GM18868 (cell line): ENCODE data around the gene ELAC2.
A peak's percentile ranks its signal among the peaks of the same experiment; 100 is the strongest.

Experiments used
- ATAC-seq: cut with Tn5 transposase; IDR thresholded peaks from one replicate; pipeline ENCODE4 v1.9.1; 2021; ENCODE audit warnings: mild to moderate bottlenecking, moderate library complexity; ENCODE audit not compliant: unreplicated experiment

ELAC2 gene

GRCh38 chr17:13024526-13025257 is 6.9 kb upstream of the ELAC2 start:
- peak; percentile 94 for ATAC-seq

DNA sequence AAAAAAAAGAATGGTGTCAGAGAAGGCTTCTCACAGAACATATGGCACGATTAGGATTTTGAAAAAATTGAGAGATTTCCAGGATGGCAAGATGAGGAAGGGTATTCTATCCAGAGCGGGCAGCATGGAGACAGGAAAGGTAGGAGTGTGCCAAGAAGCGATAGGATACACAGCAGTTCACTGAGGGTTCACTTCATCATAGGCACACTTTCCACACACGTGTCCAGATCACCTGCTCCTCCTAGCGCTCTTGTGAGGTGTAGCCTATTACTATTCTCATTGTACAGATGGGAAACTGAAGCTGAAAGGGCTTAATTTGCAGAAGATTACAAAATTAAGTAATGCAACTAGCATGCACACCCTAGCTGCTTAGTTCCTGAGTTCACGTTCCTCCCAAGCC is 6.2 kb upstream of the ELAC2 start:
- no peak for ATAC-seq

- peak; percentile 2 for ATAC-seq
Observed at GRCh38 chr17:13016881-13017654, 759 bp downstream of the ELAC2 start.

DNA sequence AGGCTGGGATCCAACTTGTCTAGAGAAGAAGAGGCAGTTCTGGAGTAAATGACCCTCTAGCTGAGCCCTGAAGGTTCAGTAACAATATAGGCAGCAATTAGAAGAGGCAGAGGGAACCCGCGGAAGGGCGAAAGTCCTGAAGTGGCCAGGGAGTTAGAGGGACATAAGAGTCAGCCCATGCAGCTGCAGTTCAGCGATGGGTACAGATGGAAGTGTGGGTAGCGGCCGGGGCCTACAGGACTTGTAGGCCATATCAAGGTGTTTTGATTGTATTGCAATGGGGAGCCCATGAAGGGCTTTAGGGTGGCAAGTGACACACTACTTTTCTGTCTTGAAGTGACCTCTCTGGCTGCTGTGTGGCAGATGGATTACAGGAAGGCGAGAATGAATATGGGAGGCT is 3.0 kb downstream of the ELAC2 start:
- no peak for ATAC-seq

- no peak for ATAC-seq
Observed at GRCh38 chr17:13010959-13011358, 6.9 kb downstream of the ELAC2 start.

DNA sequence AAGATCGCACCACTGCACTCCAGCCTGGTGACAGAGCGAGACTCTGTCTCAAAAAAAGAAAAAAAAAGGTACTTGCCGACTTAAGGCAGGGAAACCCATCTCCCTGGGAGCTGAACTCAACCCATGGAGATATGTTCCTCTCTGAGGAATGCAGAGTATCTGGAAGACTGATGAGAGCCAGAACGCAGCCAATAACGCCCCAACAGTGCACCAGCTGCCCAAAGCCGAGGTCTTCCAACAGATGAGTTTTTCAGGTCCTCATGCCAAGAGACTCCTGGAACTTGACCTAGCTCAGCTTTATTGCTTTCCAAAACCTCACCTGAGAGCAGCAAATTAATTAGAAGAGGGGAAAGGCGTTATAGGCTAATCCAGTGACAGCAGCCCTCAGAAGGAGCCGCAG is 9.4 kb downstream of the ELAC2 start:
- ATAC-seq, result no peak

DNA sequence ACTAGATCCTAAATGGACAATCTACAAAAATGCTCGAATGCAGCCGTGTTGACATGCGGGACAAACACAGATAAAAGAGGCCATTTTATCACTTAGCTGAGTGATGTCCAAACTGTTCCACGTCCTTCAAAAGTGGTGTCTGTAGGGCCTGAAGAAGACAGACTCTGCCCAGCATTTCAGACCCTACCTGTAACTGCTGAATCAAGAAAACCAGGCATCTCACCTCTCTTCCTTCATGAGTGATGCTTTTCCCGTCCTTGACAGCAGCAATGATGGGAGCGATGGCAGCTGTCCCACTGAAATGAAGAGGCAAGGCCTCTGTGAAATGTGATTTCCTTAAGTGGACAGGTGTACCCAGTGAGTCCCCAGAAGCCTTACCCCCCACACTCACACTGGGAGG is 12.3 kb downstream of the ELAC2 start:
- no peak for ATAC-seq

DNA sequence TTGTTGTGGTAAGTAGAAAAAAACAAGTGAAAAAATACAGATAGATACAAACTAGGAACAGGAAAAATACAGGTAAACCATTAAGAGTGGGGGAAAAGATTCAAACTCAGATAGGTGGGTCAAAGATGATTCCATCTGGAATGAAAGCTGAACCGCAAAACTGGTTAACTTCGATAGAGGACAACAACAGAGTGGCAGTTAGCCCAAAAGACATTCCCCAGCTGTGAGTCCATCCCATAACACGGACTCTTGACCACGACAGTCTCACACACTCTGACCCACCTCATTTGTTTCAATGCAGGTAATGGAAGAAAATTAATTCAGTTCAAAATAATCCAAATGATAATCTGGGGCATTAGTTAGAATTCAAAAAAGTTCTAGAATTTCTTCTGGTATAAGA is 13.5 kb downstream of the ELAC2 start:
- ATAC-seq, result no peak

DNA sequence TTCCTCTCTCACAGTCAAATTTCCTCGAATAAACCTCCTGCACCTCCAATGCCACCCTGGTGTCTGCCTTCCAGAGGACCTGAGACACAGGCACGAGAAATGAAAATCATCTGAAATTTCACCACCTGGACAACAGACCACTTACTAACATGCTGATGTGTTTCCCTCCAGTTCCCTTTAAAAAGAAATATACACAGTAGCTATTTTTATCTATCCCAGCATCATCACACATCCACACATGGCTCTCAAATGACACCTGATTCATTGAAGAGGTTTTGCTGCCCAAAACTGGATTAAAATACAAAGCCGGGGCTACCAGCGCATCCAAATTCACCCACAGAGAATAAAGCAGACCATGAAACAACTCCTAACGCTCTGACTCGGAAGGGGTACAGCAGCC is 13.9 kb downstream of the ELAC2 start:
- no peak for ATAC-seq

DNA sequence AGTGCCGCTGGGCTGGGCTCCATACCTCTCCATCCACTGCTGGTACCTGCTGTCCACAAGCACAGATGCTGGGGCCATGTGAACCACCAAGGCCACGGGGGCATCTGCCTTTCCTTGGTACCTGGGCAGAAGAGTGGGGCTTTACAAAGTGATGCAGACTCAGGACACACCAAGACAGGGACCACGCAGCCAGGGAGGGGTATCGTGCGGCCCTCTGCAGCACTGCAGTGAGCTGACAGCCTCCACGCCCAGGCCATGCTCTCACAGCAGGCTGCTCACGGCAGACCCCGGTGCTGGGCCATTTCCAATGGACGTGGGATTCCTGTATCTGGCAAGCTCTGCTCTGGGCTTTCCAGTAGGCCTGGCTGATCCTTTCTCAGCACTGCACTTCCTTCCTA is 14.4 kb downstream of the ELAC2 start:
- peak; percentile 34 for ATAC-seq

DNA sequence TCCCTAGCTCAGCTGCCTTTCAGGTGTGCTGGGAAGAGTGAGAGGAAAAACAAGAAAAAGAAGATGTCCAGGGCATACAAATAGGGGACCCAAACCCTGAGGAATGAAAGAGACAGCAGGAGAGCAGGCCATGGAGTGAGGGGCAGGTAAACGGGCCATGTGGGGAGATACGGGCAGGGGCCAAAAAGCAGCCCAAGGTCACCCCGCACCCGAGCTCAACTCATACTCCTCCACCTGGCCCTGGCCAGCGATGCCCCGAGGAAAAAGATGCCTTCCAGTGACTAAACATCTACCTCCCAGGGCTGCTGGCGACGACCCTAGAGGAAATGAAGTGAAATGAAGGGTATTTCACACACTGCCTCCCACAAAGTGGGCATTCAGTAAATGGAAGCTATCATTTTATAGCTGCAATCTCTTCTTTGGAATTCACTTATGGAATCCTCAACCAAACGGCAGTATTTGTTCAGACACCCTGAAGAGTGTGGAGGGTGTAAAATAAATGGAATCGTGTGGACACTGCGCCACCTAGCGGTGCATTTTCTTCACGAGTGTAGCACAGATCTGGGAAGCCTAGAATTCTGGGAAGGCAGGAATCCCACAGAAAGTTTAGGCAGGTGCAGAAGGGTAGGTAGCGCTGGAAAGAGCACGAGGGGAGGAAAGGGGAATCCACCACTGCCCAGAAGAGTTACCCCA is 14.9 kb downstream of the ELAC2 start:
- peak; percentile 54 for ATAC-seq

- no peak for ATAC-seq
Observed at GRCh38 chr17:13001991-13002615, 15.7 kb downstream of the ELAC2 start.

DNA sequence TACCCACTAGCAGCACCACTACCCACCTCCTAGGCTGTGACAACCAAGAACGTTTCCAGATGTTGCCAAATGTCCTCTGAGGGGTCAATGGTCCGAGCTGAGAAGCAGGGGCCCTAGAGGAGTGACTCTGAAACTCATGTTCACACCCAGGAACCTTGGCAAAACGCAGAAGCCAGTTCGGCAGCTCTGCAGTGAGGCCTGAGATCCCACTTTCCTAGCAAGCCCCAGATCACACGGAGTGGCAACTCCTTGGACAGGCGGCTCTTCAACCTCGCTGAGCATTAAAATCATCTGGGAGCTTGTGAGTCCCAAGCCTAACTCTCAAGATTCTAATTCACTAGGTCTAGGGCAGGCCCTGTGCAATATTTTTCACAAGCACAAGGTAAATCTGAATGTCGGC is 17.3 kb downstream of the ELAC2 start:
- no peak for ATAC-seq

DNA sequence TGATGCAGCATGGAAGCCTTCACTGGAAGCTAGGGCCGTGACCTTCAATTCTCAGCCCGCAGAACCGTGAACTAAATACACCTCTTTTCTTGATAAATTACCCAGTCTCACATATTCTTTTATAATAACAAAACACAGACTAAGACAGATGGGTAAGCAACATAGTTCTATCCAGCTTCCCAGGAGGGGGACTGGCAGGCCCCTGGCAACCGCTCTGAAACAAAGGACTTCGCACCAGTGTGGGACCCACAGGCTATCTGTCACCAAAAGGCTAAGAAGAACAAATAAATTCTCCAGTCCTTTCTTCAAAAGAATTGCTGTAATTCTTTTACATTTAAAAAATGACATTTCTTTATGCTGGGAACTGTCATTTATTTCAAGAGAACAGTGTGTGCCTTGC is 19.0 kb downstream of the ELAC2 start:
- no peak for ATAC-seq

- no peak for ATAC-seq
Observed at GRCh38 chr17:12998461-12998860, 19.4 kb downstream of the ELAC2 start.

GRCh38 chr17:12996941-12997340 is 20.9 kb downstream of the ELAC2 start:
- ATAC-seq, result no peak

- no peak for ATAC-seq
Observed at GRCh38 chr17:12996357-12996756, 21.5 kb downstream of the ELAC2 start.

DNA sequence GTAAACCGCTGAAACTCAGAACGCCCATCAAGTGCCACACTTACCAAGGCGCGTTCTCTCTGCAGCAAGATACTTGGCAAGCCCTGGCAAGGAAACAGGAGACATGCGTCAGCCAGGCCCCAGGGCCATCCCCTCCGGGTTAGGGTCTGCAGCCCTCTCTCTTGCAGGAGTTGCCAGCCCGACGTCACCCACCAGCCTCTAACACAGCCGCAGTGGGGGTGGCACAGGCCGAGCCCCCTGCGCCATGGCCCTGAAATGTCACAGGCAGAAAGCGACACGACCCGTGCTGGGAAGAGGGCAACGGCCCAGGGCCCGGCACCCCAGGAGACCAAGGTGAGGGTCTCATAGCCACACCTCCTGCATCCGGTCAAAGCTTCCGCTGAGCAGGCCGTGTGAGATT is 21.9 kb downstream of the ELAC2 start:
- no peak for ATAC-seq

DNA sequence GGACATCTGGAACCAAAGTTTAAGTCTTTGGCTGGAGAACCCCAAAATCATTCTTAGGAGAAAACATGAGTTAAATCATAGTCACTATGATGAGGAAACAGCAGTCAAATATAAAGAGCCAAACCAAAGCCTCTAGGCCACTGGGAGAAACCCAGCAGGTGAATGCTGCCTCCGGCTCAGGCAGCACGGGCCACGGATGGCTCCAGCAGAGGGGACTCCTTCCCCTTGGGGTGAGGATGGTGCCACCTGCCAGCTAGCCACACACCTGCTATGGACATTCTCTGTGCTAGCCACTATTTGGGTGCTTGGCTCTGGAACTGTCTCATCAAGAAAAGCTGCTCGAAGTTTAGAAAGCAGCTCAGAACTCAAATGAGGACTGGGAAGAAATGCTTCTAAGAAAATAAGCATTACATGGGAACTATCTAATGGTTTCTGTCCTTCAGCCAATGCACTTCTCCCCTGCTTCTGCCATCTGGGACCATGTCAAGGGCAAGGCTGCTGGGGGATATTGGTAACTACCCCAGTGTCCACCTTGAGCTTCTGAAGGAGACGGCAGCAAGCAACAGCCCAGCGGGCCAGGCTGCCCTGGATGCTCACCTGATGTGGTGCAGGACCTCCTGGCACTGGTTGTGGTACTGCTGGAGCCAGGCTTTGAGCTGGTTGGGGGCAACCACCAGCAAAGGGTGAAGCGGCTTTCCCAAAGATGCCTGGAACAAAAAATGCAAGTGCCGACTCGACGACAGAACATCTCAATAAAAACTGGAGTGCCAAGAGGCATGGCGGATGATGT is 22.5 kb downstream of the ELAC2 start:
- ATAC-seq, result no peak

DNA sequence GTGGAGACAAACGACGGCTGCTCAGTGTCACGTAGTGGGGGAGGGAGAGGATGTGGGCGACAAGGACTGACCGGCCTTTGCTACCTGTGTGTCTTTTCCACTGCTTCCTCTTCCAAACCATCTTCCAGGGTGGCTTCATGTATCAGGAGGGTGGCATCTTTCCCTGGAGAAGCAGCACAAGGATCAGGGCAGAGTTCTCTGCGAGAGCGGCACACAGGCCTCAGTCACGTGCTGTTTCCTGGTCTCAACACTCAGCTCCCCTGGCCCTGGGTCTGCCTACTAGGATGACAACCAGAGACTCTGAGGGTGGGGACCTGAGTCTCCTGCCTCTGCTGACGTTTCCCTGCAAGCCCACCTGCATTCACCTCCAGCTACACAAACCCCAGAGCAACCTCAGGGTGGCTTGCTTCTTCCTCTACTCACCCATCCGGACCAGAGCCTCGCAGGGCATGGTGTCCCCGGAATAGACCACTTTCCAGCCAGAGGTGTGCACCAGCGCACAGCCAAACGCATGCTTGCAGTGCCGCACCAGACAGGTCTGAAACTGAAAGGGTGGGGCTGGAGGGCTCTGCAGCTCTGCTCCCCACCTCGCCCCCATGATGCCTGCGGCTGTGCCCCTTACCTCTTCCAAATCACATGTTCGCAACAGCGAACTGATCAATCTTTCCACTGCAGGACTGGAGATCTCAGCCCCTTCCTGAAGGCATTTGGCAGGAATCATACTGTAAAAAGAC is 23.3 kb downstream of the ELAC2 start:
- no peak for ATAC-seq
